Peyer's patch (tissue), 4 donors: Measurements from ENCODE around the gene CCDC92B. TPM values are rescaled to one million over a fixed set of nuclear protein-coding genes. Genes with fewer than 3 reads are reported as not detected.
A peak's percentile ranks its signal among the peaks of the same experiment; 100 is the strongest.

Source experiments
- DNase-seq, 3 donors: peaks; one replicate each; pipeline ENCODE4 v3.0.0-alpha.2; 2017 to 2019
- H3K27ac ChIP-seq, 4 donors: fragments of 200-600 bp; sonication (generic); one replicate each; pipeline ENCODE4 v1.5.1; 2016 to 2019
- H3K27me3 ChIP-seq, 2 donors: fragments of 200-600 bp; sonication (generic); one replicate each; pipeline ENCODE4 v1.5.1; 2019
- H3K36me3 ChIP-seq, 3 donors: fragments of 200-600 bp; sonication (generic); one replicate each; pipeline ENCODE4 v1.5.1; 2016 to 2019
- H3K4me1 ChIP-seq, 4 donors: fragments of 200-600 bp; sonication (generic); one replicate each; pipeline ENCODE4 v1.5.1; 2016 to 2019
- H3K4me3 ChIP-seq, 4 donors: fragments of 200-600 bp; sonication (generic); 1 replicate in 3 of 4; 2 replicates in 1 of 4; pipeline ENCODE4 v1.5.1; 2016 to 2019; ENCODE audit warnings: mild to moderate bottlenecking in 1 of 4
- H3K9me3 ChIP-seq, 4 donors: fragments of 200-600 bp; sonication (generic); one replicate each; pipeline ENCODE4 v1.5.1; 2016 to 2019; ENCODE audit warnings: mild to moderate bottlenecking in 1 of 4
- CTCF ChIP-seq, 6 experiments: fragments of 450-650 bp in 4 of 6; fragments of 200-600 bp in 2 of 6; sonication (generic) in 1 of 6; IDR thresholded peaks; one replicate each; pipeline ENCODE4 v1.5.1; 2017 to 2019; ENCODE audit warnings: antibody characterized with exemption in 6 of 6, mild to moderate bottlenecking in 3 of 6, moderate library complexity in 1 of 6
- POLR2A ChIP-seq, 2 donors: fragments of 450-650 bp; IDR thresholded peaks; one replicate each; pipeline ENCODE4 v1.5.1; 2017; ENCODE audit warnings: antibody characterized with exemption in 2 of 2, mild to moderate bottlenecking in 2 of 2, moderate library complexity in 2 of 2
- total RNA-seq, 4 donors: library from RNA; depleted of rRNA; stranded (reverse); fragments of >200 nt; gene quantifications; one replicate each; pipeline ENCODE4 v1.1.0, GENCODE V29; 2016

Gene CCDC92B
- total RNA-seq, 4 donors from 2014 or later: 1.5 to 1.6 TPM; not detected in 2

GRCh38 chr17:2736956-2737355, 12.5 kb downstream of the CCDC92B start:
- H3K4me3 ChIP-seq: no peak overlapping the region
- no peak for DNase-seq
- TF ChIP-seq POLR2A (IDR thresholded peaks at IDR 0.05): no peak
- TF ChIP-seq CTCF (IDR thresholded peaks at IDR 0.05): no peak

GRCh38 chr17:2735896-2736295, 13.6 kb downstream of the CCDC92B start:
- H3K9me3 ChIP-seq: no peaks in the 10 kb centered on the region
- no peak overlapping the region for H3K4me3 ChIP-seq
- TF ChIP-seq CTCF (IDR thresholded peaks at IDR 0.05): no peak
- no peak for DNase-seq
- H3K27me3 ChIP-seq: no peaks in the 10 kb centered on the region
- no peaks in the 10 kb centered on the region for H3K36me3 ChIP-seq
- no peak overlapping the region for H3K27ac ChIP-seq
- H3K4me1 ChIP-seq: no peaks in the 10 kb centered on the region

More at GRCh38 chr17:2736956-2737355, 12.5 kb downstream of the CCDC92B start:
- no peaks in the 10 kb centered on the region for H3K27me3 ChIP-seq
- no peak overlapping the region for H3K27ac ChIP-seq
- H3K9me3 ChIP-seq: no peaks in the 10 kb centered on the region
- no peaks in the 10 kb centered on the region for H3K36me3 ChIP-seq
- no peaks in the 10 kb centered on the region for H3K4me1 ChIP-seq

GRCh38 chr17:2734939-2735338, 14.5 kb downstream of the CCDC92B start:
- H3K9me3 ChIP-seq: no peaks in the 10 kb centered on the region
- H3K4me3 ChIP-seq: no peak overlapping the region
- no peaks in the 10 kb centered on the region for H3K27me3 ChIP-seq
- TF ChIP-seq CTCF (IDR thresholded peaks at IDR 0.05): no peak
- TF ChIP-seq POLR2A (IDR thresholded peaks at IDR 0.05): no peak
- DNase-seq: no peak
- no peak overlapping the region for H3K27ac ChIP-seq
- H3K4me1 ChIP-seq: no peaks in the 10 kb centered on the region
- H3K36me3 ChIP-seq: no peaks in the 10 kb centered on the region

GRCh38 chr17:2731807-2732206, 17.6 kb downstream of the CCDC92B start:
- Histone ChIP-seq H3K9me3 (no peaks in the 10 kb centered on the region), H3K4me1 (no peaks in the 10 kb centered on the region), H3K36me3 (no peaks in the 10 kb centered on the region), H3K27me3 (no peaks in the 10 kb centered on the region), H3K27ac (no peak overlapping the region), H3K4me3 (no peak overlapping the region)
- TF ChIP-seq POLR2A (IDR thresholded peaks at IDR 0.05) (no peak), CTCF (IDR thresholded peaks at IDR 0.05) (no peak)
- DNase-seq: no peak

GRCh38 chr17:2730764-2731353, 18.6 kb downstream of the CCDC92B start:
- no peaks in the 10 kb centered on the region for H3K27me3 ChIP-seq
- DNase-seq: no peak
- H3K4me3 ChIP-seq: no peak overlapping the region
- no peaks in the 10 kb centered on the region for H3K9me3 ChIP-seq
- no peaks in the 10 kb centered on the region for H3K36me3 ChIP-seq
- TF ChIP-seq POLR2A (IDR thresholded peaks at IDR 0.05): no peak
- TF ChIP-seq CTCF (IDR thresholded peaks at IDR 0.05): no peak
- H3K4me1 ChIP-seq: no peaks in the 10 kb centered on the region
- no peak overlapping the region for H3K27ac ChIP-seq

GRCh38 chr17:2724784-2725164, 24.7 kb downstream of the CCDC92B start:
- H3K27ac ChIP-seq: peak overlapping the region in 2 of 4 donors; percentile 74 to 82
- peak in 4 of 6 experiments; percentile 10 to 61 (median 50) for TF ChIP-seq CTCF (IDR thresholded peaks at IDR 0.05)
- TF ChIP-seq POLR2A (IDR thresholded peaks at IDR 0.05): no peak
- H3K4me1 ChIP-seq: peaks cover 0 to 23% (median 4%) of the 10 kb centered on the region in 4 donors
- H3K4me3 ChIP-seq: peak overlapping the region in 3 of 4 donors; percentile 38 to 53 (median 47)
- H3K27me3 ChIP-seq: peaks cover 0 to 5% of the 10 kb centered on the region in 2 donors
- H3K9me3 ChIP-seq: no peaks in the 10 kb centered on the region
- peak in 2 of 3 donors; percentile 65 to 78 for DNase-seq
- no peaks in the 10 kb centered on the region for H3K36me3 ChIP-seq
